Measurements from ENCODE around the gene ERFL.
"Not testable (repeated sequence)": the region's sequence is repeated elsewhere in the genome, so short reads cannot be mapped to it uniquely, and the experiment has no call there.

The ERFL gene

DNA sequence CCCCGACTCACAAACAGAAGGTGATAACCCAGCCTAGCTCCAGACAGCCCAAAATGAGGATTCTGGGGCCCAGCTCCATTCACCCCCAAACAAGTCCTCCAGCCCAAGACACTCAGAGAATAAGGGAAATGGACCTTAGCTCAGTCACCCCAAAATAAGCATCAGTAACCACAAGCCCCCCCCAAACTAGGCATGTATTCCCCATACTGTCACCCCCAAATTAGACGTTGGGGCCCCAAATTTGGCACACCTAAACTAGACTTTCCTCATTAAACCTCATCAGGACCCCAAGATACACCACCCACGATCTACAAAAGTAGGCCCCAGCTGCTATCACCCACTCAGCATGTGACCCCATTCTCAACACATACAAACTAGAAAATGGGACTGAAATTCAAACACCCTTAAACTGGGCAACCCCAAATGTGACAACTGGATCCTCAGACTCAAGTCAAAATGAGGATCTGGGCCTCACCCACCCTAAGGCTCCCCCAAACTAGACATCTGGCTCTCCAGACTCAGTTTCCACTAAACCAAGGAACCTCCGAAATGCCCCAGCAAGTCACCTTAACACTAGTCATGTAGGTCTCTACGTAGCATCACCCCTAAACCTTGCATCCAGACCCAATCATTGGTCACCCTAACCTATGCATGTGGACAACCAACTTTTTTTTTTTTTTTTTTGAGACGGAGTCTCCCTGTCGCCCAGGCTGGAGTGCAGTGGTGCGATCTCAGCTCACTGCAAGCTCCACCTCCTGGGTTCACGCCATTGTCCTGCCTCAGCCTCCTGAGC, 13.4 kb upstream of the ERFL start:
- no peak for DNase-seq

DNA sequence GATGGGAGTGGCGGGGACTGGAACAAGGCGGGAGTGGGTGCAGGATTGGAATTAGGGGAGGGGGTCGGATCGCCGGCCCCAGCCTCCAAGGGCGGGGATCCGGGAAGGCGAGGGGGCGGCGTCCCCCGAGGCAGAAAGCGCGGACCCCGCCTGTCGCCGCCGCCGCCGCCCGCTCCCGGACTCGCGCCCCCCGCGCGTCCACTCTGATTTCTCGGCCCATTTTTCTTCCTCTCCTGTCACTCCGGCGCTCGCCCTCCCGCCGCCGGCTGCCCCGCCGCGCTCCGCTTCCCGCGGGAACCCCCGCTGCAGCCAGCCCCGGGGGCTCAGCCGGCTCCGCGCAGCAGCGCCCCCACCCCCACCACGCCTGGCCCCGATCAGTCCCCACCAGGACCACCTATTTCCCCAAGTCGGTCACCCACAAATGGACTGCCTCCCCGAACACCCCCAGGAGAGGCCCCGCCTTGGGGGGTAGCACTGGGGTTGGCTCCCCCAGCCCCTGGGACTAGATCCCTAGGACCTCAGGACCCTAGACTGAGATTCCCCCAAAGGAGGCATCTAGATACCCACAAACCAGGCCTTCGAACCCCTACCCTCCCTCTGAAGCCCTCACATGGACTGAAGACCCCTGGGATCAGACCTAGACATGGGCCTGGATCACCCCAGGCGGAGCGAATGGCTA, 12.6 kb upstream of the ERFL start:
- DNase-seq, result no peak

DNA sequence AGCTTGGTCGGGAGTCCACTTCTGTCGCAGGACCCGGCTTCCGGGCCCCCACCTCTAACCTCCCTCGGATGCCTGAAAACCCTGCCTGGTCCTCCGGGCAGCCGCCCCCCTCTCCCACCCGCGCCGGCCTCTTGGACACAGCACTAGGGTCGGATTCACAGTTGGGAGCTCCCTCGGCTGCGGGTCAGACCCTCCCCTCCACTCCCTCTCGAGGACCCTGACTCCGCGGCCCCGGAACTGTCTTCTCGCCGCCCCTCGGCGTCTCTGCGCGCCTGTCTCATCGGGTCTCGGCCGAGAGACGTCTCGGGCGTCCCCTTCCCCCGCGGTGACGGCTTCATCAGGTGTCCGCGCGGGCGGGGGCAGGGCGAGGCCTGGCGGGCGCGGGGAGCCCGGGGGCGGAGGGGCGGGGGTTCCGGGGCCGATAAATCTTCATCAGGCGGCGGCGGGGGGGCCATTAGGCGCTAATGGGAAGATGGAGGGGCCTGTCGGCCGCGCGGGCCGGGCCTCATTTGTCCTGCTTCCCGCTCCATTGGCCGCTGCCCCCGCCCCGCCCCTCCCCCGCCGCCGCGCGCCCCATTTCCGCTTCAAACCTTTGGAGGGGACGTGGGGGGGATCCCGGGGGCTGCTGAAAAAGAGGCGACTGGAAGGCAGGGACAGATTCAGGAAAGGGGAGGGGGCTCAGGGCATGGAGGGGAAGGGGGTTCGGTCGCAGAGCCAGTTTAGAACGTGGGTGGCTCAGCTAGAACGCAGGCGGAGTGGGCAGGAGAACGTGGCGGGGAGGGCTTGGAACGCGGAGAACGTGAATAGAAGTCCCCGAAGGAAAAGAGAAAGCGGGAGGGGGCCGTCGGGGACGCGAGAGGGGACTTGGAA, 11.8 kb upstream of the ERFL start:
- no peak for DNase-seq

DNA sequence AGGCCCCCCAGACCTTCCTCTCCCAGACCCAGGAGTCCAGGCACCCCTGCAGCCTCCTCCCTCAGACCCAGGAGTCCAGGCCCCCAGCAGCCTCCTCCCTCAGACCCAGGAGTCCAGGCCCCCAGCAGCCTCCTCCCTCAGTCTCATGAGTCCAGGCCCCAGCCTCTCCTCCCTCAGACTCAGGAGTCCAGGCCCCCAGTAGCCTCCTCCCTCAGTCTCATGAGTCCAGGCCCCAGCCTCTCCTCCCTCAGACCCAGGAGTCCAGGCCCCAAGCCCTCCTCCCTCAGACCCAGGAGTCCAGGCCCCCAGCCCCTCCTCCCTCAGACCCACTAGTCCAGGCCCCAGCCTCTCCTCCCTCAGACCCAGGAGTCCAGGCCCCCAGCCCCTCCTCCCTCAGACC, 11.0 kb upstream of the ERFL start:
- not testable (repeated sequence) for DNase-seq

DNA sequence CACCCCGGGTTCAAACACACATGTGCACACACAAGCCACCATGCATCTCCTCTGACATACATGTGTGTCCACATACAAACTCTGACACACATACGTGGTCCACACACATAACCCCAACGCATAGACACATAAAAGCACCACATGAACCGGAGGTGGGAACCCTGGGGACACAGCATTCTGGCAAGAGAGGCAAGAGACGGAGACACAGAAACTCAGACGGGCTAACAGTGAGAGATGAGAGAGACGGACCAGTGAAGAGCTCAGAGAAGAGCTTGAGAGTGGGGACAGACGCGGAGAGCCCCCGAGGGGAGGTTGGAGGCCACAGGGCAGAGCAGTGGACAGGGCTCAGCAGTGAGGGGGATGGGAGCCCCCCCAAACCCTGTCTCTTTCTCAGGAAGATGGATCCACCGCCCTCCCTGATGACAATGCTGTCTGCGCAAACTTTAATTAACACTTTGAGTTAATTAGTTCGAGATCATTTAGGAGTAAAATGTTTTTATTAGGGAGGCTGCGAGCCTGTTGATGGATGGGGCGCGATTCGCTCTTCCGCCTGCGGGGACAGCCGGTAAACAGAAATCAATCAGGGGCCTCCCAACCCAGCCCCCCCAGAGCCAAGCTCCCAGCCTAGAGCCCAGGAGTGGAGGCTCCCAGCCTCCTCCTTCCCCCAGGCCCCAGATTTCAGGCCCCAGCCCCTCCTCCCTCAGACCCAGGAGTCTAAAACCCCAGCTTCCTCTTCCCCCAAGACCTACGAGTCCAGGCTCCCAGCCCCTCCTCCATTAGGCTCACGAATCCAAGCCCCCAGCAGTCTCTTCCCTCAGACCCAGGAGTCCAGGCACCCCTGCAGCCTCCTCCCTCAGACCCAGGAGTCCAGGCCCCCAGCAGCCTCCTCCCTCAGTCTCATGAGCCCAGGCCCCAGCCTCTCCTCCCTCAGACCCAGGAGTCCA, 9.5 kb upstream of the ERFL start:
- DNase-seq, result no peak

DNA sequence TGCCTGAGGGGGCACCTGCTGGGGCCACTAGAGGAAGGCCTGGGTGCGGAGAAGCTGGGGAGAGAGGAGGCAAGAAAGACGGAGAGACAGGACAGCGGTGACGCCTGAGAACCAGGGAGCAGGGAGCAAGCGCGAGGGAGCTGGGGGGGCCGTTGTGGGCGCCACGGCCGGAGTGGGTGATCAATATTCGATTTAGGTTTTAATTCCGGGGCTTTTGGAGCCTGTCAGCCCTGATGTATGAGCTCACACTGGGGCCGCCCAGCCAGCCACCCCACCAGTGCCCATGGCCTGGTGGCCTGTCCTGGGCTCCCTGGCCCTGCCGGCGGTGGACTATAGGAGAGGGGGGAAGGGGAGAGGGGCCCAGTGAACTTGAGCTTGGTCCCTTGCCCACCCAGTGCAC, 8.7 kb upstream of the ERFL start:
- no peak for DNase-seq

DNA sequence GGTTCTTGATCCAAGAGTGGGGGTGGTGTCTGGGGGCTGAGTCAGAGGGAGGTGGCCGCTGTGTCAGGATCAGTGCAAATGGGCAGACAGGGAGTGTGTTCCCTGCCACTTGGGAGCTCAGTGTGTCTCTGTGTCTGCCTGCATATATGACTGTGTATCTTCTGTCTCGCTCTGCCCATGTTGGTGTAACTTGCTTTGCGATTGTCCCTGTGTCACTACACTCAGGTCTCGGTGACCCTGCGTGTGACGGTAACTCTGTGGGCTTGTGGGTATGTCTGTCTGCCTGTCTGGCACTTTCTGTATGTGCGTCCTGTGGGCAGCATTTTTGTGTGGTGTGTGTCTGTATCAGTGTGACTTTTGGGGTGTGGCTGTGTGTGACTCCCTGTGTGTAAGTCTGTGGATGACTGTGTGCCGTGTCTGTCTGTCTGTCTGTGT, 8.2 kb upstream of the ERFL start:
- DNase-seq, result no peak

DNA sequence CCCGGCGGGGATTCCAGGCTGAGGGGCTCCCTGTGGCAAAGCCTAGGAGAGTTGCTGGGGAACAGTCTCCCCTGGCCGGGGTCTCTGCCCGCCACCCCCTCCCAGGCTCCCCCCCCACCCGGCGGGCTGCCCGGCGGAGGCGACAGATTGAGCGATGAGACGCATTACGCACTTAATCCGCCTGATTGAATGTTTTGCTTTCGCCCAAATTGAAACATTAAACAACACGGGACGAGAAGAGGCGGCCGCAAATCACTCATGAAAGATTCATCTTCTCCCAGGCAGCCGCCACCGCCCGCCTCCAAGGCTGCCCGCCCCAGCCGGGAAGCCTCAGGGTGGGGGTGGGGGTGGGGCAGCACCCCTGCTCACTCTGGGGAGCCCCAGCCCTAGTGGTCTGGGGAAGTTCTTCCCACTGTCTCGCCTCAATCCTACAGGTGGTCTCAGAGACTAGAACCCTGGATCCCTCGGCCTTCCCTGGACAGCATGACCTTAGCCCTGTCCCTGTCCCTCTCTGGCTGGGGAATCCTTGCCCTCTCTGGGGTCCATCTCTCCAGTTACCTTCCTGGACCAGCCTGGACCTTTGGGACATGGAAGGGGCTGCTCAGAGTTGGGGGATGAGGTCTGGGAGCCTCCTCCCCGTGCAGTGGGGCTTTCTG, 7.6 kb upstream of the ERFL start:
- DNase-seq, result no peak

DNA sequence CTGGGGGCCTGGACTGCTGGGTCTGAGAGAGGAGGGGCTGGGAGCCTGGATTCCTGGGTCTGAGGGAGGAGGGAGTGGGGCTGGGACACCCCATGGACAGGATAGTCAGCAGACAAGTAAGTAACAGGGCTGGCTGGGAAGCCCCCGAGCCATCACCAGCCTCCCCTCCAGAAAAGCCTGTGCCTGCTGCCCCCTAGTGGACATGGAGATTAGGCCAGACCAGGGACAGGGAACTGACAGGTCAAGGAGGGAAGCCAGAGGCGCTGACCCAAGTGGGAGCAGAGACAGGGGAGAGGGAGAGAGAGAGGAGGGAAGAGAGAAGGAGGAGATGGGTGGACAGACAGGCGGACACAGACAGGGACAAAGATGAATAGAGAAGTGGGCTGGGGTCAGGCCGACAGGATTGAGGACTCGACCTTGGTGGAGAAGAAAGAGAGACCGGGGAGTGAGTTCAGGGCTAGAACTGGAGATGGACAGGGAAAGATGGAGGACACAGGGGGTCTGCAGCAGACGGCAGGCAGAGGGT, 6.7 kb upstream of the ERFL start:
- peak; percentile 18 for DNase-seq

DNA sequence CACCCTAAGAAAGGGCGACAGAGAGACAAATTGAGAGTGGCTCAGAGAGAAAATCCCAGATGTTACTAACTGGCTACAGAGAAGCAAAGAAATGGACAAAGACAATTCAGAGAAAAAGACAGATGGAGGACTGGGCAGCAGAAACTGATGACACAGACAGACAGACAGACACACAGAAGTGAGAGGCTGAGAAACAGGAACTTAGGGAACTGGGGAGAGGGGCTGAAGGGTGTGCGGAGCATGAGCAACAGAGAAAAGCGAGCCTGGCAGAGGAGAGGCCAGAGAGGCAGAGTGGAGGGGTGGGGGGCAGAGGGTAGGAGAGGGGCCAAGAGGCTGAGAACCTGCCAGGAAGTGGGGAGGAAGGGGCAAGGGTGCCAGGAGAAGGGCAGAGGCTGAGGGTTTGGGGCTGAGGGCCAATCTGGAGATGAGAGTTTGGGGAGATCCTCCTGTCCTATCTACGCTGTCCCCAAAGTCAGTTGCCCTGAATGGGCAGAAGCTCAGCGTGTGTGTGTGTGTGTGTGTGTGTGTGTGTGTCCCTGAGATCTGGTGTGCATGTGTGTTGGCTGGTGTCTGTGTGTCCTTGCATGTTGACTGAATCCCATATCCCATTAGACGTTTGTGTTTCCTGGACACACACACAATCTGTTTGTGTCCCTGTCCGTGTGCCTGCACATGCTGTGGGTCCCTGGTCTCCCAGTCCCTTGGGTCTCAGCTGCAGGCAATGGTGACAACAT, 5.6 kb upstream of the ERFL start:
- no peak for DNase-seq

DNA sequence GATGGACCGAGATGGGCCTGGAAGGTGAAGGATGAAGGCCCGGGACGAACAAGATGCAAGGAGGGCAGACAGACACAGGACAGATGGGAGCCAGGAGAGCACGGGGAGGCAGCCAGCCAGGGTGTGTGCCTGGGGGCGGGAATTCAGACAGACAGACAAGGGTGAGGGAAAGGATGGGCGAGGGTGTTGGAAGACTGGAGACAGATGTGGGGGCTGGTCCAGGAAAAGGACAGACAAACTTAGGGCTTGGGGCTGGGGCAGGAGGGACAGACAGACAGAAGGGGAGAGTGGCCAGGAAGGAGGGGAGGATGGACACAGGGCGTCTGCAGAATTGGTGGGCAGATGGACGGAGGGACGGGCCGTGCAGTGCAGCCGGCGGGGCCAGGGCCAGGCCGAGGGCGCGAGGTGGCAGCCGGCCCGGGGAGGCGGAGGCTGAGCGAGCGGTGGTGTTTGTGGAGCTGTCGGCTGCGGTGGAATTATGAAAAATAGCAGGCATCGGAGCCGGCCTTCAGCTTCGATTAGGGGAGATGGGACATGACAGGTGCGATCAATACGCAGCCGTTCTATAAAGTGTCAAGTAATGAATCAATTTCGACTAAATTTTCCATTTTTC, 4.6 kb upstream of the ERFL start:
- DNase-seq, result no peak

DNA sequence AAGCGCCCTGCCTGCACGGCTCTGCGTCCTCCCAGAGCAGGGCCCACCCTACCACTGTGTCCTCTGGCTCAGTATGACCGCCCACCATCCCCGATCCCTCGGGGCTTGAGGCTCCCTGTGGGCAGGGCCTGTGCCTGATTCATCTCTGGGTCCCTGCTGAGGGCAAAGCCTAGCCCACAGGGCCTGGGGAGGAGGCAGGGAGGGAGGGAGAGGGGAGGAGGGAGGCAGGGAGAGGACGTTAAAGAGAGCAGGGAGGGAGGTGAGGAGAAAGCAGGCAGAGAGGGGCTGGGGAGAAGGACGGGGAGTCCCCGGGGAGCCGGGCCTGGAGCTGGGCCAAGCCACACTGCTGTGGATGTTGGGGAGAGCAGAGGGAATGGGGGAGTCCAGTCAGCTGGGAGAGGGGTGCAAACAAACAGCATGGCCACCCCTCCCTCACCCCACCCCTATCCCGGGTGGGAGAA, 4.0 kb upstream of the ERFL start:
- no peak for DNase-seq

DNA sequence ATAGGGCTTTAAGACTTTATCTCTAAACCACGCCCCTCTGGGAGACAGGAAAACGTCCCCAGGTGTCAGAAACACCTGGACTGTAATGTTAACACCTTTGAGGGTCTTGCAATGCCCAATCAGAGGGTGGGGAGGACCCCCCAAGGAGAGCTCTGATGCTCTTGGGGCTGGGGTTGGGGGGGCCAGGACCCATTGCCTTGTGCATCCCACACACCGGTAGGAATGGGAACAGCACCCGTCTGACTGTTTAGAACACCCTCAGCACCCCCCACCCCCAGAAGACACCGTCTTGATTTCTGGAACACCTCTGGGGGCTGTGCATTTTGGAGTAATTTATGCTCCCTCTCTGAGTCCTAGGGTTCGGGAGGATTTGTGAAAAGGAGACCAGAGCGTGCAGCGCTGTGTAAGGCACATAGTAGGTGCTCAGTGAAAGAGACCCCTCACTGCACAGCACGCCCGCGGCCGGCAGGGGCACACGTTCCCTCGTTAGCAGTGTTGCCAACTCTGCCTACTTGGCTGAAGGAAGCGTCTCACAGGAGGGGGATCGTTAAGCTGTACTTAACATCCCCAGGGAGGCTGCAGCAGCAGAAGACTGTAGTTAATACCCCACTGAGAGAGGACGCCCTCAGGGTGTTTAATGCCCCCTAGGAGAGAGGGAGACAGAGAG, 2.8 kb upstream of the ERFL start:
- DNase-seq, result no peak

DNA sequence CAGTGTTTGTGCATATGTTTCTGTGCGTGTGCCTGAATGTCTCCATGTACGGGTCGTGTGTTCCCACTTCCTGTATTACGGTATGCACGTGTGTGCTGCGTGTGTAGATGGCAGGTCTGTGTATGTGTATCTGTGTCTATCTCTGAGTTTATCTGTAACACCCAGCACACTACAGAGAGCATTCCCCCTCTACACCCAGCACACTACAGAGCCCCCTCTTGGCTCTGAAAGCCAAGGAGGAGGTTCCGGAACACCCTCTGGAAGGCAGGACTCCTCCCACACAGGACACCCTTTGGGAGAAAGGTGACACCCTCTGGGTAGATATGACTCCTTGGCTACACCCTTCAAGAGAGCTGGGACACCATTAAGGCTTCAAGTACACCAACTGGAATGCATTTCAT, 2.1 kb upstream of the ERFL start:
- DNase-seq, result no peak

DNA sequence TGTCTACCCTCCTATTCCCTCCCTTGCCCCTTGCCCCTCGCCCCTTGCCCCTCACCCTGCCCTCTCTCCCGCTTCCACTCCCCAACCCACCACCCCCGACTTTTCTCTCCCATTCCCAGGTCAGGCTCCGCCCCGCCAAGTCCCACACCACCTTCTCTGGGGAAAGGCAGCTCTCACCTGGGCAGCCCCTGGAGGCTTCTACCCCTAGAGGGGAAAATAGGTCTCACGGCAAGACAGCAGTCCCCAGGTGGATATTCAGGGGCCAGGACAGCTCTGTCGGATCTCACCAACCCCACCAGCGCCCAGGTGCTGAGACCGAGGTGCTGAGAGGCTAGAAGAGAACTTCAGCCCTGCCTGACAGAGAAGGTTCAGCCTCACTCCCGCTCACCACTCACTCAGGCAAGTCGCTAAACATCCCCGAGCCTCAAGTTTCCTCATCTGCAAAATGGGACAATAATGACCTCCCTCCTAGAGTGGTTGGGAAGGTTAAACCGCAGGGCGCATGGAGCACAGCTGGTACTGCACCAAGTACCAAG, 1.4 kb upstream of the ERFL start:
- DNase-seq, result no peak

DNA sequence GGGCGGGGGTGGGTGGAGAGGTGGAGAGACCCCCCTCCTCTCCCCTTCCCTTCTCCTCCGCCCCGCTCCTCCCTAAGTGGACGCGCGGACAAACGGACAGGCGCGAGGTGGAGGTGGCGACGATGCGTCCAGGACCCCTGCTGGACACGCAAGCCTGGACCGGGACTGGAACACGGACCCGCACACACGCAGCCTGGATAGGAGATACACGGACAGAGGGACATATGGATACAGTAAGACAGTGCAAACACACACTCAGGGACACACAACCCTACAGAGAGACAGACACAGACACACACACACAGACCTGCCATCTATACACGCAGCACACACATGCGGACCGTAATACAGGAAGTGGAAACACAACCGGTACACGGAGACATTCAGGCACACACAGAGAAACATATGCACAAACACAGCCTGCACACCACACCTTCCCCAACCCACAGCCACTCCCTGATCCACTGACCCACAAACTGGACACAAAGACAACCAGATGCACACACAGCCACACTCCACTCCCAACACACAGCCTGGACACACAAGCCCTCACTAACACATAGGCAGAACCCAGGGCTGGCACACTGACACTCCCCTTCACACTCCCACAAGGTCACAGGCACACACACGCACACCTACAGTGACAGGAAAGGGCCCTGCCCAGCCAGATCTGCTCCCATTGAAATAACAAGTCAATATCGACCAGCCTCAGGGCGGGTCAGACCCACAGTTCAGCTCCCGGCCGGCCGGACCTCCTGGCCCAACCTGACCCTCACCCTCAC, 696 bp upstream of the ERFL start:
- no peak for DNase-seq

DNA sequence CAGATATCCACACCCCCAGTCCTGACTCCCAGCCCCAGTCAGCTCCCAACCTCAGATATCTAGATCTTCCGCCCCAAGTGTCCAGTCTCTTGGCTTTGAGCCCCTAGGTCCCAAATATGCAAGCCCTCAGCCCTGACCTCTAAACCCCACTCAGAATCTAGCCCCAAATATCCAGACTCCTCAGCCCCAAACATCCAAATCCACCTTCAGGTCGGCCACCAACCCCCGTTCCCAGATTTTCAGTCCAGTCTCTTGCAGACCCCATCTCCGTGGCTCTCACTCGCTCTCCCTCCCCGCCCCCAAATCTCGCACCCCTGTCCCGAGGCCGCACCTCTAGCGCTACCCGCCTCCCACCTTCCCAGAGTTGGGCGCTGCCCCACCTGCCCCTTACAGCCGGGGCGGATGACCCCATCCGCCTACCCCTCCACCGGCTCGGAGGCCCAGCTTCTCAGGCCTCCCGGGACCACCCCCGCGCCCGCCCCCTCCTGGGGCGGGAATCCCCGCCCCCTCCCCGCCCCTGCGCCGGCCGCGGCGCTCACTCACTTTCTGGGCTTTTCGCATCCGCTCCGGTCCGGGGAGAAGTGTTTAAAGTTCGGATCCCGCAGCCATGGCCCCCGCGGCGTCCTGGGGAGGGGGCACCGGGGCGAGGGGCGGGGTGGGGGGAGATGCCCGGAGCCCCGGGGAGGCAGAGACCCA, 604 bp downstream of the ERFL start:
- no peak for DNase-seq

All from T1000 (cell line).